HT1080 (cell line): ENCODE results near the gene TSN. TPM values are rescaled to one million over a fixed set of nuclear protein-coding genes. Genes with fewer than 3 reads are reported as not detected.

Experiments used
- DNase-seq: peaks from one replicate; pipeline ENCODE4 v3.0.0-alpha.2; 2015; ENCODE audit warnings: low read depth
- total RNA-seq: library from RNA; depleted of rRNA; stranded (reverse); fragments of >200 nt; shearing (Covaris generic); gene quantifications from 2 replicates; pipeline ENCODE4 v1.2.3, GENCODE V29; 2014

The TSN gene
- total RNA-seq, 1 experiment from 2014 or later: 57.6 TPM

- no peak for DNase-seq
Observed at GRCh38 chr2:121741450-121741849, 14.0 kb upstream of the TSN start.

GRCh38 chr2:121746071-121746578, 9.3 kb upstream of the TSN start:
- DNase-seq: peak; percentile 14

- peak; percentile 55 for DNase-seq
Observed at GRCh38 chr2:121748202-121748601, 7.2 kb upstream of the TSN start.

- DNase-seq: no peak
Observed at GRCh38 chr2:121754851-121755236, 607 bp upstream of the TSN start.

- DNase-seq: no peak
Observed at GRCh38 chr2:121764681-121765228, 9.3 kb downstream of the TSN start.

- DNase-seq: no peak
Observed at GRCh38 chr2:121766624-121767023, 11.2 kb downstream of the TSN start.

- DNase-seq: no peak
Observed at GRCh38 chr2:121768143-121768755, 12.8 kb downstream of the TSN start.

- no peak for DNase-seq
Observed at GRCh38 chr2:121771976-121772742, 16.7 kb downstream of the TSN start.

- DNase-seq: no peak
Observed at GRCh38 chr2:121774235-121774634, 18.8 kb downstream of the TSN start.

GRCh38 chr2:121776361-121776760, 20.9 kb downstream of the TSN start:
- DNase-seq: no peak

- DNase-seq: no peak
Observed at GRCh38 chr2:121776885-121777698, 21.6 kb downstream of the TSN start.

- peak; percentile 64 for DNase-seq
Observed at GRCh38 chr2:121777699-121778058, 22.2 kb downstream of the TSN start.

- DNase-seq: no peak
Observed at GRCh38 chr2:121778741-121779487, 23.5 kb downstream of the TSN start.

- DNase-seq: no peak
Observed at GRCh38 chr2:121783180-121783579, 27.7 kb downstream of the TSN start.

GRCh38 chr2:121788685-121789084, 33.2 kb downstream of the TSN start:
- no peak for DNase-seq

- peak; percentile 94 for DNase-seq
Observed at GRCh38 chr2:121790276-121790956, 35.0 kb downstream of the TSN start.

- no peak for DNase-seq
Observed at GRCh38 chr2:121791290-121791689, 35.8 kb downstream of the TSN start.

- DNase-seq: no peak
Observed at GRCh38 chr2:121791801-121792221, 36.4 kb downstream of the TSN start.

- DNase-seq: no peak
Observed at GRCh38 chr2:121793816-121794215, 38.4 kb downstream of the TSN start.

- DNase-seq: no peak
Observed at GRCh38 chr2:121794233-121794632, 38.8 kb downstream of the TSN start.
